Immature natural killer cell (primary cell): Measurements from ENCODE around the gene PADI1. TPM values are rescaled to one million over a fixed set of nuclear protein-coding genes. Genes with fewer than 3 reads are reported as not detected.

Experiments
- DNase-seq, 3 donors: peaks; one replicate each; pipeline ENCODE4 v3.0.0; 2022; ENCODE audit warnings: mixed read lengths in 1 of 3
- H3K27ac Mint-ChIP-seq, 6 donors: one replicate each; pipeline ENCODE4 v1.8.0; 2020; ENCODE audit warnings: mixed read lengths in 6 of 6, mild to moderate bottlenecking in 5 of 6, inconsistent platforms in 4 of 6, moderate library complexity in 3 of 6
- H3K27me3 Mint-ChIP-seq, 3 donors: one replicate each; pipeline ENCODE4 v1.8.0; 2020 to 2021; ENCODE audit warnings: low read depth in 3 of 3, mild to moderate bottlenecking in 3 of 3, mixed read lengths in 3 of 3, moderate library complexity in 3 of 3, inconsistent platforms in 1 of 3
- H3K36me3 Mint-ChIP-seq, 3 donors: one replicate each; pipeline ENCODE4 v1.8.0; 2020; ENCODE audit warnings: mixed read lengths in 3 of 3, inconsistent platforms in 2 of 3, mild to moderate bottlenecking in 2 of 3
- H3K4me1 Mint-ChIP-seq, 2 donors: one replicate each; pipeline ENCODE4 v1.8.0; 2020; ENCODE audit warnings: inconsistent platforms in 2 of 2, mild to moderate bottlenecking in 2 of 2, mixed read lengths in 2 of 2, moderate library complexity in 1 of 2
- H3K4me3 Mint-ChIP-seq, 5 donors: one replicate each; pipeline ENCODE4 v1.8.0; 2020; ENCODE audit warnings: mild to moderate bottlenecking in 5 of 5, mixed read lengths in 5 of 5, inconsistent platforms in 3 of 5, moderate library complexity in 3 of 5
- H3K9me3 Mint-ChIP-seq, 6 donors: one replicate each; pipeline ENCODE4 v1.8.0; 2020; ENCODE audit warnings: mild to moderate bottlenecking in 6 of 6, mixed read lengths in 6 of 6, inconsistent platforms in 4 of 6, moderate library complexity in 3 of 6
- polyA plus RNA-seq, 3 donors: library from polyadenylated mRNA; unstranded; fragments of 300-500 nt; fragmentation: Illumina TruSeq; gene quantifications; one replicate each; pipeline ENCODE4 v1.2.3, GENCODE V29; 2021

Gene PADI1
- polyA plus RNA-seq, result not detected

- Mint-ChIP-seq H3K27ac (peak within 1 kb of the TSS in 1 of 6 donors; percentile 36), H3K4me1 (peaks cover 23 to 31% of the 10 kb centered on the region in 2 donors), H3K36me3 (no peaks in the 10 kb centered on the region), H3K27me3 (peaks cover 4 to 13% (median 10%) of the 10 kb centered on the region in 3 donors), H3K4me3 (no peak within 1 kb of the TSS), H3K9me3 (no peaks in the 10 kb centered on the region)
- DNase-seq, result no peak
Measured at GRCh38 chr1:17204546-17205440, at the start of gene PADI1. Gene PADI1, plus strand, starts transcription at chr1:17205128. Its CDS starts 90 bp downstream, at chr1:17205218.

- Mint-ChIP-seq H3K4me1 (no peaks in the 10 kb centered on the region), H3K4me3 (no peak overlapping the region), H3K27me3 (peaks cover 3 to 24% (median 11%) of the 10 kb centered on the region in 3 donors), H3K27ac (no peak overlapping the region), H3K36me3 (peaks cover 3 to 31% (median 20%) of the 10 kb centered on the region in 3 donors), H3K9me3 (peaks cover 9 to 54% (median 43%) of the 10 kb centered on the region in 6 donors)
- no peak for DNase-seq
Measured at GRCh38 chr1:17155257-17155920, 49.5 kb upstream of the PADI1 start.

GRCh38 chr1:17156108-17156507 lies 48.8 kb upstream of the PADI1 start:
- H3K4me3 Mint-ChIP-seq, result no peak overlapping the region
- H3K9me3 Mint-ChIP-seq, result peaks cover 9 to 50% (median 42%) of the 10 kb centered on the region in 6 donors
- H3K4me1 Mint-ChIP-seq, result no peaks in the 10 kb centered on the region
- peaks cover 3 to 31% (median 16%) of the 10 kb centered on the region in 3 donors for H3K36me3 Mint-ChIP-seq
- H3K27me3 Mint-ChIP-seq, result peaks cover 3 to 20% (median 11%) of the 10 kb centered on the region in 3 donors
- H3K27ac Mint-ChIP-seq, result no peak overlapping the region
- DNase-seq, result no peak

GRCh38 chr1:17158961-17159360 lies 46.0 kb upstream of the PADI1 start:
- peaks cover 3 to 22% (median 4%) of the 10 kb centered on the region in 3 donors for H3K36me3 Mint-ChIP-seq
- H3K27me3 Mint-ChIP-seq, result peaks cover 3 to 13% (median 10%) of the 10 kb centered on the region in 3 donors
- peaks cover 11 to 29% (median 25%) of the 10 kb centered on the region in 6 donors for H3K9me3 Mint-ChIP-seq
- H3K4me1 Mint-ChIP-seq, result peaks cover 0 to 3% of the 10 kb centered on the region in 2 donors
- no peak overlapping the region for H3K27ac Mint-ChIP-seq
- no peak for DNase-seq
- no peak overlapping the region for H3K4me3 Mint-ChIP-seq

- H3K27me3 Mint-ChIP-seq, result peaks cover 1 to 7% (median 4%) of the 10 kb centered on the region in 3 donors
- H3K27ac Mint-ChIP-seq, result peak overlapping the region in 1 of 6 donors; percentile 20
- peaks cover 4 to 7% (median 6%) of the 10 kb centered on the region in 6 donors for H3K9me3 Mint-ChIP-seq
- no peak for DNase-seq
- H3K4me1 Mint-ChIP-seq, result peaks cover 0 to 3% of the 10 kb centered on the region in 2 donors
- no peak overlapping the region for H3K4me3 Mint-ChIP-seq
- H3K36me3 Mint-ChIP-seq, result peaks cover 0 to 5% (median 3%) of the 10 kb centered on the region in 3 donors
Measured at GRCh38 chr1:17161137-17161740, 43.7 kb upstream of the PADI1 start.

- Mint-ChIP-seq H3K27ac (no peak overlapping the region), H3K4me1 (peaks cover 0 to 3% of the 10 kb centered on the region in 2 donors)
Measured at GRCh38 chr1:17161926-17162800, 42.8 kb upstream of the PADI1 start.

GRCh38 chr1:17162941-17163340 lies 42.0 kb upstream of the PADI1 start:
- H3K27me3 Mint-ChIP-seq, result peaks cover 2 to 4% (median 2%) of the 10 kb centered on the region in 3 donors
- no peak overlapping the region for H3K4me3 Mint-ChIP-seq
- H3K4me1 Mint-ChIP-seq, result peaks cover 0 to 3% of the 10 kb centered on the region in 2 donors
- no peak overlapping the region for H3K27ac Mint-ChIP-seq
- H3K9me3 Mint-ChIP-seq, result peaks cover 0 to 2% (median 0%) of the 10 kb centered on the region in 6 donors
- no peaks in the 10 kb centered on the region for H3K36me3 Mint-ChIP-seq
- DNase-seq, result no peak

More at GRCh38 chr1:17161926-17162800, 42.8 kb upstream of the PADI1 start:
- no peak for DNase-seq
- Mint-ChIP-seq H3K4me3 (no peak overlapping the region), H3K9me3 (peaks cover 0 to 2% (median 0%) of the 10 kb centered on the region in 6 donors), H3K27me3 (peaks cover 0 to 7% (median 4%) of the 10 kb centered on the region in 3 donors), H3K36me3 (no peaks in the 10 kb centered on the region)

GRCh38 chr1:17163371-17163770 lies 41.6 kb upstream of the PADI1 start:
- Mint-ChIP-seq H3K9me3 (peaks cover 0 to 2% (median 0%) of the 10 kb centered on the region in 6 donors), H3K4me1 (peaks cover 0 to 3% of the 10 kb centered on the region in 2 donors), H3K36me3 (no peaks in the 10 kb centered on the region), H3K4me3 (no peak overlapping the region), H3K27me3 (peaks cover 2 to 4% (median 2%) of the 10 kb centered on the region in 3 donors), H3K27ac (no peak overlapping the region)
- DNase-seq, result no peak

- Mint-ChIP-seq H3K4me1 (peaks cover 0 to 3% of the 10 kb centered on the region in 2 donors), H3K4me3 (no peak overlapping the region), H3K9me3 (peaks cover 0 to 2% (median 0%) of the 10 kb centered on the region in 6 donors), H3K27ac (no peak overlapping the region), H3K27me3 (peaks cover 2 to 4% (median 2%) of the 10 kb centered on the region in 3 donors), H3K36me3 (no peaks in the 10 kb centered on the region)
- no peak for DNase-seq
Measured at GRCh38 chr1:17163789-17164666, 40.9 kb upstream of the PADI1 start.

GRCh38 chr1:17165823-17166222 lies 39.1 kb upstream of the PADI1 start:
- DNase-seq, result no peak
- H3K36me3 Mint-ChIP-seq, result no peaks in the 10 kb centered on the region
- peaks cover 0 to 2% (median 0%) of the 10 kb centered on the region in 6 donors for H3K9me3 Mint-ChIP-seq
- no peak overlapping the region for H3K4me3 Mint-ChIP-seq
- peaks cover 2 to 3% (median 2%) of the 10 kb centered on the region in 3 donors for H3K27me3 Mint-ChIP-seq
- no peak overlapping the region for H3K27ac Mint-ChIP-seq
- peaks cover 0 to 3% of the 10 kb centered on the region in 2 donors for H3K4me1 Mint-ChIP-seq

- Mint-ChIP-seq H3K27me3 (peaks cover 2 to 3% (median 2%) of the 10 kb centered on the region in 3 donors), H3K4me3 (no peak overlapping the region), H3K27ac (no peak overlapping the region), H3K9me3 (no peaks in the 10 kb centered on the region), H3K36me3 (no peaks in the 10 kb centered on the region), H3K4me1 (peaks cover 6 to 8% of the 10 kb centered on the region in 2 donors)
- DNase-seq, result no peak
Measured at GRCh38 chr1:17167041-17167785, 37.7 kb upstream of the PADI1 start.

GRCh38 chr1:17167786-17168090 lies 37.2 kb upstream of the PADI1 start:
- H3K27ac Mint-ChIP-seq, result no peak overlapping the region
- no peaks in the 10 kb centered on the region for H3K36me3 Mint-ChIP-seq
- H3K27me3 Mint-ChIP-seq, result peaks cover 2 to 3% (median 2%) of the 10 kb centered on the region in 3 donors
- H3K9me3 Mint-ChIP-seq, result no peaks in the 10 kb centered on the region
- no peak overlapping the region for H3K4me3 Mint-ChIP-seq
- no peak for DNase-seq
- peaks cover 6 to 9% of the 10 kb centered on the region in 2 donors for H3K4me1 Mint-ChIP-seq
